C4-2B (cell line): ENCODE data around the gene GAL3ST1.
"Not testable (repeated sequence)": the region's sequence is repeated elsewhere in the genome, so short reads cannot be mapped to it uniquely, and the experiment has no call there.

Experiments used
- H3K27ac ChIP-seq: fragments of 450-650 bp; 2 replicates; pipeline ENCODE4 v1.5.1; 2017
- ZFX ChIP-seq: fragments of 450-650 bp; IDR thresholded peaks from 2 replicates; pipeline ENCODE4 v1.6.1; 2017
- TF ChIP-seq, protein P1 (sequence below): fragments of 450-650 bp; conservative IDR thresholded peaks from 2 replicates; pipeline ENCODE4 v1.5.1; 2017; ENCODE audit warnings: mild to moderate bottlenecking

The GAL3ST1 gene, protein sequence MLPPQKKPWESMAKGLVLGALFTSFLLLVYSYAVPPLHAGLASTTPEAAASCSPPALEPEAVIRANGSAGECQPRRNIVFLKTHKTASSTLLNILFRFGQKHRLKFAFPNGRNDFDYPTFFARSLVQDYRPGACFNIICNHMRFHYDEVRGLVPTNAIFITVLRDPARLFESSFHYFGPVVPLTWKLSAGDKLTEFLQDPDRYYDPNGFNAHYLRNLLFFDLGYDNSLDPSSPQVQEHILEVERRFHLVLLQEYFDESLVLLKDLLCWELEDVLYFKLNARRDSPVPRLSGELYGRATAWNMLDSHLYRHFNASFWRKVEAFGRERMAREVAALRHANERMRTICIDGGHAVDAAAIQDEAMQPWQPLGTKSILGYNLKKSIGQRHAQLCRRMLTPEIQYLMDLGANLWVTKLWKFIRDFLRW

DNA sequence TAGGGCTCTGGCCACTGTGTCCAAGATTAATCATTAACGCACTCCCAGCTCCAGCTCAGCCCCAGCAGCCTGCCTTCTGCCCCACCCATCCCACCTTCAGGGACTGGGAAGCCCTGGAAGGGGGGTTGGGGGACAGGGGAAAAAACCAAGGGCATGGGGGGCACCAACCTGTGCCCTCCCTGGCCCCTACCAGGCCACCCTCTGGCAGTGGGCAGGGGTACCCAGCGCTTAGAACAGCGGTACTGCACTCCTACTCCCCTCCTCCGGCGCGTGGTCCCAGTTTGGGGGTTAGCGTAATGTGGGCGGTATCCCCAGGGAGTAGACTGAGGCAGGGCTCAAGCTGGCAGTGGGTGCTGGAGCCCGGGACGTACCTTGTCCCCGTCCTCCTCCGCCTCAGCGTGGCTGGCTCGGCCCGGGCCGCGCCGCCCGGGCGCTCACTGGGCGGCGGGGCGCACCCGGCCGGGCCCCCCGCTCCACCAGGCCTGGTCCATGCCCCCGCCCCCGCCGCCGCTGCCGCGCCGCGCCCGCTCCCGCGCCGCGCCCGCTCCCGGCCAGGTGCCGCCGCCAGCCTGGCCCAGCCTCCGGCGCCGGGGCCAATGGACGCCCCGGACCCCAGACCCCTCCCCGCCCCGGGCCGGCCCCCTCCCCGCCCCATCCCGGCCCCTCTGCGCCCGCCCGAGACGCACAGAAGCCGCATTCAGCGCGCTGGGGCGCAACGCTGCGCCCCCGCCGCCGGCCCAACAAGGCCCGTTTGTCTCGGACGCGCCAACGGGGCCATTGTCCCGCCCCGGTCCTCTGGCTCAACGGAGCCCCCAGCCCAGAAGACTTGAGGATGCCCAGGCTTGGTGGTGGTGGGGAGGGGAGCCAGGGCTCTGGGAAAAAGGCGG, at the start of gene GAL3ST1:
TSS of gene GAL3ST1 (minus strand) at position 571 of the 887 bp plus-strand sequence. CDS start 17,273 bp downstream, outside the sequence.
- no peak for TF ChIP-seq ZFX
- H3K27ac ChIP-seq, result no peak within 1 kb of the TSS

DNA sequence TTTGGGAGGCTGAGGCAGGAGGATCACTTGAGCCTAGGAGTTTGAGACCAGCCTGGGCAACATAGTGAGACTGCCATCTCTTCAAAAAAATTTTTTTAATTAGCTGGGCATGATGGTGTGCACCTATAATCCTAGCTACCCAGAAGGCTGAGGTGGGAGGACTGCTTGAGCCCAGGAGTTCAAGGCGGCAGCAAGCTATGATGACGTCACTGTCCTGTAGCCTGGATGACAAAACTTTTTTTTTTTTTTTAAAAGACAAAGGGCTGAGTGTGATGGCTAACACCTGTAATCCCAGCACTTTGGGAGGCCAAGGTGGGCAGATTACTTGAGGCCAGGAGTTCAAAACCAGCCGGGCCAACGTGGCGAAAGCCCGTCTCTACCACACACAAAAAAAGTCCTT, 45.4 kb upstream of the GAL3ST1 start:
- not testable (repeated sequence) for H3K27ac ChIP-seq

DNA sequence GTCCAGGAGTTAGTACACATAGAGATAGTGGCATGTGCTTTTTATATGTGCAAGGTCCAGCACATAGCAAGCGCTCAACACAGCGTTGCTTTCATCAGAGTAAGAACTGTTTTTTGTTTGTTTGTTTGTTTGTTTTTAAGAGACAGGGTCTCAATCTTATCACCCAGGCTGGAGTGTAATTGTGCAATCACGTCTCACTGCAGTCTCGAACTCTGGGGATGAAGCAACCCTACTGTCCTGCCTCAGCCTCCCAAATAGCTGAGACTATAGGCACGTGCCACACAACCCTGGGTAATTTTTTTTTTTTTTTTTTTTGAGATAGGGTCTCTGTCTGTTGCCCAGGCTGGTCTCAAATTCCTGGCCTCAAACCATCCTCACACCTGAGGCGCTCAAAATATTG, 43.4 kb upstream of the GAL3ST1 start:
- TF ChIP-seq, protein P1, sequence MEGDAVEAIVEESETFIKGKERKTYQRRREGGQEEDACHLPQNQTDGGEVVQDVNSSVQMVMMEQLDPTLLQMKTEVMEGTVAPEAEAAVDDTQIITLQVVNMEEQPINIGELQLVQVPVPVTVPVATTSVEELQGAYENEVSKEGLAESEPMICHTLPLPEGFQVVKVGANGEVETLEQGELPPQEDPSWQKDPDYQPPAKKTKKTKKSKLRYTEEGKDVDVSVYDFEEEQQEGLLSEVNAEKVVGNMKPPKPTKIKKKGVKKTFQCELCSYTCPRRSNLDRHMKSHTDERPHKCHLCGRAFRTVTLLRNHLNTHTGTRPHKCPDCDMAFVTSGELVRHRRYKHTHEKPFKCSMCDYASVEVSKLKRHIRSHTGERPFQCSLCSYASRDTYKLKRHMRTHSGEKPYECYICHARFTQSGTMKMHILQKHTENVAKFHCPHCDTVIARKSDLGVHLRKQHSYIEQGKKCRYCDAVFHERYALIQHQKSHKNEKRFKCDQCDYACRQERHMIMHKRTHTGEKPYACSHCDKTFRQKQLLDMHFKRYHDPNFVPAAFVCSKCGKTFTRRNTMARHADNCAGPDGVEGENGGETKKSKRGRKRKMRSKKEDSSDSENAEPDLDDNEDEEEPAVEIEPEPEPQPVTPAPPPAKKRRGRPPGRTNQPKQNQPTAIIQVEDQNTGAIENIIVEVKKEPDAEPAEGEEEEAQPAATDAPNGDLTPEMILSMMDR, result no peak
- no peak for TF ChIP-seq ZFX
- H3K27ac ChIP-seq, result no peak overlapping the region

DNA sequence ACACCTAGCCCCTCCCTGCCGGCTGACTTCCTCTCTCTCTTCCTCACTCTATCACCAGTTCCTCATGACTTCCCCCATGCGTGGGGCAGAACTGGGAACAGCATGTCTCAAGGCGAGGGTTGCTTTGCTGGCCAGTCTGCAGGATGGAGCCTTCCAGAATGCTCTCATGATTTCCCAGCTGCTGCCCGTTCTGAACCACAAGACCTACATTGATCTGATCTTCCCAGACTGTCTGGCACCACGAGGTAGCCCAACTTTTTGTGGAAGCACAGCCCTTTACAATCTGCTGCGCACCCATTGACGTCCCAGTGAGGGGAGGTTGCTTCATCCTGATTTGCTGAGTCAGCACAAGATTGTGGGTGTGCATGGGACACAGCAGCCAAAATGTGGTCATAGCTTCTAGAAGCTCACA, 41.1 kb upstream of the GAL3ST1 start:
- H3K27ac ChIP-seq, result no peak overlapping the region
- no peak for TF ChIP-seq ZFX
- TF ChIP-seq, protein P1, result no peak

DNA sequence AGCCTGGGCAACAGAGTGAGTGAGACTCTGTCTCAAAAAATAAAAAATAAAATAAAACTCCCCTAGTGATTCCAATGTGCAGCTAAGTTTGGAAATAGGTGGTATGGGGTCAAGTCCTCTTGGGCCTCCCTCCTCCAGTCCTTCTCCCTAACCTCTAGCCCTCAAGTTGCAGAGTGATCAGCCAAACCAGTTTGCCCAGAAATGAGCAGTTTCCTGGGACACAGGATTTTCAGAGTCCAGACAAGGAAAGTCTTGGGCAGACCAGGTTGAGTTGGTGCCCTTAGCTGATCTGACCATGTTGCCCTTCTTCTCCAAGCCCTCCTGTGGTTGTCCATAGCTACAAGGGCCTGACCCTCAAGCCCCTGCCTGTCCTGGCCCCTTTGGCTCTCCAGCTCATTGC, 40.4 kb upstream of the GAL3ST1 start:
- TF ChIP-seq ZFX, result no peak
- TF ChIP-seq, protein P1, result no peak
- no peak overlapping the region for H3K27ac ChIP-seq

DNA sequence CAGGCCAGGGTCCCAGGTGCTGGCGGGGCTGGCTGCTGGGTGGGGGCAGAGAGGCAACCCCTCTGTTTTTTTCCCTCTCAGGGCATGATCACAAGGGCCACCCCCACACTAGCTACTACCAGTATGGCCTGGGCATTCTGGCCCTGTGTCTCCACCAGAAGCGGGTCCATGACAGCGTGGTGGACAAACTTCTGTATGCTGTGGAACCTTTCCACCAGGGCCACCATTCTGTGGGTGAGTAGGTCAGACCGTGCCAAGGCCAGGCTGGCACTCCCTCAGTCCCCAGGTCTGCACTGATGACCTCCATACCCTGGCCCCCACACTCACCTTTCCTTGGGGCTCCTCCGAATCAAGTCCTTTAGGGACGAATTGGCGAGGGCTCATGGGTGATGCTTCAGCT, 39.8 kb upstream of the GAL3ST1 start:
- no peak for TF ChIP-seq ZFX
- TF ChIP-seq, protein P1, result no peak
- H3K27ac ChIP-seq, result no peak overlapping the region

DNA sequence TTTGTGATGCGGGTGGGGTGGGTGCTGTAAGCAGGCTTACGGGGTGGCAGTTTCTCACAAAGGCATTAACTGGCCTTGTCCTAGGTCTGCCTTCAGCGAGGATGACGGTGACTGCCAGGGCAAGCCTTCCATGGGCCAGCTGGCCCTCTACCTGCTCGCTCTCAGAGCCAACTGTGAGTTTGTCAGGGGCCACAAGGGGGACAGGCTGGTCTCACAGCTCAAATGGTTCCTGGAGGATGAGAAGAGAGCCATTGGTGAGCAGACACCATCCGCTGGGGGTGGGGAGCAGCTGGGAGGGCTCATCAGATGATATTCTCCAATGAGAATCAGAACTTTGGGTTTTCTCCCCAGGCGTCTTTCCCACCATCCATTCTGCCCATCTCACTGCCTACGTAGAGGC, 38.3 kb upstream of the GAL3ST1 start:
- TF ChIP-seq, protein P1, result no peak
- TF ChIP-seq ZFX, result no peak

DNA sequence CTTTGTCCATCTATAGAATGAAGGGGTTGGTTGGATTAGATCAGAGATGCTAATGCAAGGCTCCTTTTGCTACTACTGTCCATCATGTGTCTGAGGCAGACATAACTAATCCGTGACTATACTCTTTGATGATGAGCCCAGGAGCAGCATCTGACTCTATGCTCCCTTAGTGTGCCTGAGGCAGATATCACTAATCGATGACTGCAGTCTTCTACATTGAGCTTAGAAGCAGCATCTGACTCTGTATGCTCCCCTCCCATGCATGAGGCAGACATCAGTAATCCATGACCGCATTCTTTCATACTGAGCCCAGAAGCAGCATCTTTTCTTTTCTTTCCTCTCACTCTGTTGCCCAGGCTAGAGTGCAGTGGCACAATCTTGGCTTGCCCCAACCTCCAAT, 36.7 kb upstream of the GAL3ST1 start:
- TF ChIP-seq ZFX, result no peak
- TF ChIP-seq, protein P1, result no peak
- H3K27ac ChIP-seq, result no peak overlapping the region

More for the DNA sequence above, 38.3 kb upstream of the GAL3ST1 start:
- H3K27ac ChIP-seq, result no peak overlapping the region
